DMS79 (cell line): Measurements from ENCODE around the gene SAMD13.

Experiments used
- DNase-seq: peaks from one replicate; lab custom pipeline; 2025; lab: John Stamatoyannopoulos, UW

Gene SAMD13

DNA sequence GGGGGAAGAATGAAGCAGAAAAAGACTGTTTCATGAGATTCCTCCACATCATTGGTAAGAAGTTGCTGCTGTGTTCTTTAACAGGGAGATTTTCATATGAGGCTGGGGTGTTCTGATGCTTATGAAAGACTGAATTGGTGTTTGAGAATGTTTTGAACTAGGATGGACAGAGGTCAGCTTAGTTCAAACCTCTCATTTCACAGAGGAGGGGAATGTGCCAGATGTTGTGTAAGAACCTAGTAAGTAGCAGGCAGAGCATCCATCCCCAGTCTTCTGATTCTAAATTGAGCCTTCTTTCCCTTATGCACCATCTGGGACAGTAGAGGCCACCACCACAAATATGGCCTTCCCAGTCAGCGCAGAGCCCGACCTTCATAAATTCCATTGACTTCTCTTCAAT, 43.7 kb downstream of the SAMD13 start:
- no peak for DNase-seq

DNA sequence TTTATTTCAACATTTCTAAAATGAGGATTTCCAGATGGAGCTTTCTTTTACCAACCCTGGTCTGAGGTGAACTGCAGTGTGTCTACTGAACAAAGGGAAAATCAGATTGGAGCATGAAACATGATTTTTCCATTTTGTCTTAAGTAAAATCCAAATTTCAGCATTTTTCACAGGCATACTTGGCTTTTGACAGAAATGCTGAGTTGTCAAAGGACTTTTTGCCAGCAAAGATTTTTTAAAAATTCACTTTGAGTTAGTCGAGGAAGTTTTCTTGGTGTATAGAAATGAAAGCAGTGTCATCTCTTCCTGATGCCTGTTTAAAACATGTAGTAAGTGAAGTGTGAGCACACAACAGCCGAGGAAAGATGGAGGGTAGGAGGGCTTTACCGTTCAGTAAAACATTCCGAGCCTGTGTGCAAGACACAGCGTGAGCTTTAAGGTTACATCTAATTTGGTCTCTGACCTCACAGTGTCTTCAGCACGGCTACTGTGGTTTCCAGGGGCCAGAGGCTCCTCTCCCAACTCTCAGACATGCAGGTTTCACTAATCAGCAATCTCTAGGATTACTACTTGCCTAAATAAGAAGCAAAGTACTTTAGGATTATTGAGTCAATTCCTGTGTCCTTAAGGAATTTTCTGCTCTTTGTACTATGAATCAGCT, 45.9 kb downstream of the SAMD13 start:
- no peak for DNase-seq

GRCh38 chr1:84347932-84348555, 46.5 kb downstream of the SAMD13 start:
- DNase-seq = no peak

- no peak for DNase-seq
These were observed 47.3 kb downstream of the SAMD13 start for GRCh38 chr1:84348759-84349158.

DNA sequence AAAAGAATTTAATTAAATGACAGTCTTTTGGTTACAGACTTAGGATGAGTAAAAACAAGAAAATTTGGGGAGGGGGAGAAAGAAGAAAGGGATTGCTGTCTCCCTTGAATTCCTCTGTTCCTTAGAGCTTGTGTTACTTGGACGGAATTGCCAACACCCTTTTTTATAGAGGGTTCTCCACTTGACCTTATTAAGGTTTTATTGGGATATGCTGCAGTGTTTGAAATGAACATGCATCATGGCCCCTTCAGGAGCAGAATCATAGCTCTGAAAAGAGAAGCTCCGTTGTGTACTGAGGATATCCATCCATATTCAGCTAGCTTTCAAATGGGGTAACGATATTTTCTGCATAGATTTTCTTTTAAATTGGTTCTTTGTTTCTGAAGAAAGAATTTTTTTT, 48.6 kb downstream of the SAMD13 start:
- no peak for DNase-seq

- DNase-seq = no peak
These were observed 49.0 kb downstream of the SAMD13 start for GRCh38 chr1:84350550-84350949.

DNA sequence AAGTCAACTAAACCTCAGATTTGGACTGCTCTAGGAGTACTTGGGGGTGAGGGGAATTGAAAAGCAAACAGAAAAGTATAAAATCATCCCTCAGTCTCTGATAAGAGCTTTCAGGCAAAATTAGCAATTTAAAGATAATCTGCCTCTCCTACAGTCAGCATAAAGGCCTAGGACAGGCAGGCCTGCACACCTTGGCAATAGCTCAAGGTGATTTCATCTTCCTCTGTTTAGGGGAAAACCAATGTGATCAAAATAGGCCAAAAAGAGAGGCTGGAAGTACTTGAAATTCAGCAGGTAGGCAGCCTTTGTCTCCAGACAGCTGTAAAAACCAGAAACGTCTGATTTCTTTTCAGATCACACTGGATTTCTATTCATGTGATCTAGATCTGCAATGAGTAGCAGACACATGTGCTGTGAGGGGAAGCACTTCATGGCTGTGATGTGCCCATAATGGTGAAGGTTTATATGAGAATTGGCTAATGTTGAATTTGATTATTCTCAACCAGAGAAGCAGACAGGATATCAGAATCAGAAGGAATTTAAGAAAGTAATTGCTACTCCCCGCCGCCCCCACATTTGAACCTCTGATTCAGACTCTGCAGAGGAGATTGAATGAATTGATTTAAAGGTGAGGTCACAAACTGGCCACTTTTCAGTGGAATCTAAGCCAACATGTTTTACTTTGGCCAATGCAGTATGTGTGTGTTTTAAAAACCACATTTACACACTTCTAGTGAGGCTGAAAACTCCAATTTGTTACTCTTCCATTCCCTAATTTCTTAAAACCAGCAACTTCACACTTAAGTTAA, 51.0 kb downstream of the SAMD13 start:
- no peak for DNase-seq

- DNase-seq = no peak
These were observed 52.2 kb downstream of the SAMD13 start for GRCh38 chr1:84353695-84354094.

- no peak for DNase-seq
These were observed 54.0 kb downstream of the SAMD13 start for GRCh38 chr1:84355556-84355955.

DNA sequence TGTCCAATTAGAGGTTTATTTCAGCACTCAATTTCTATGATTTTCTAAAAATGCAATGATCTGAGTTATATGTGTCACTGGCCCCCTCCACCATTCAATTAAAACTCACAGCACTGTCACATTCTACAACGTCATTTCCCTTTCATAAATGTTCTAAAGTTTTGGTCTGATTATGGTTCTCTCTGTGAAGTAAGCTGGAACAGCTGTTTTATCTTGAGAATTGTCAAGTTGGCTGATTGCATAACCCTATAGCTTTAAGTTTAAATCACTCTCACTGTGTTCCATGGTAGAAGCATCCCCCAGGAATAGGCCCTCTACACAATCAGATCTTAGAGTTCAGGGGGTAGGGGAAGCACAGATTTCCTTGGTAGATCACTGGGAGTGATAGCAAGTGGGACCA, 55.4 kb downstream of the SAMD13 start:
- no peak for DNase-seq

DNA sequence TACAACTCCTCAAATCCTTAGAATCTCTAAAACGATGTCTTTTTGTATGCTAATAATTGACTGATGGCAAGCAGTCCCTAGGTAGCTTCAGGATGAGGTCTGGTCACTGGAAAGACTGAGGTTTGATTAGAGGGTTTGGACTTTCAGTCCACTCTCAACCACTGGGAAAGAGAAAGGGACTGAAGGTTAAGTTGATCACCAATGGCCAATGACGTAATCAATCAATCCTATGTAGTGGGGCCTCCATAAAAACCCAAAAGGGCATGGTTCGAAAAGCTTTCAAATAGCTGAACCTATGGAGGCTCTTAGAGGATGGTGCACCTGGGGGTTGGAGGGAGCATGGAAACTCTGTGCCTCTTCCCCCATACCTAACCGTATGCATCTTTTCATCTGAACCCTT, 57.2 kb downstream of the SAMD13 start:
- no peak for DNase-seq

GRCh38 chr1:84360316-84360715, 58.8 kb downstream of the SAMD13 start:
- no peak for DNase-seq

DNA sequence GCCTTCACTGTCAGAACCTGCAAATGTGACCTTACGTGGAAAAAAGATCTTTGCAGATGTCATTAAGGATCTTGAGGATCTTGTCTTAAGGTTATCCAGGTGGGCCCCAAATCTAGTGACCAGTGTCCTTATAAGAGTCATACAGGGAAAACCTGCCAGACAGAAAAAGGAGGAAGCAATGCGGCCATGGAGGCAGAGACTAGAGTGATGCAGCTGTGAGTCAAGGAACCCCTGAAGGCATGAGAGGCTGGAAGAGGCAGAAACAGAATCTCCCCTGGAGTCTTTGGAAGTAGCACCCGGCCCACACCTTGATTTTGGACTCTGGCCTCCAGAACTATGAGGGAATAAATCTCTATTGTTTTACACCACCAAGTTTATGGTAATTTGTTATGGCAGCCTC, 60.3 kb downstream of the SAMD13 start:
- no peak for DNase-seq

GRCh38 chr1:84363019-84363418, 61.5 kb downstream of the SAMD13 start:
- peak; percentile 80 for DNase-seq

- DNase-seq = no peak
These were observed 62.1 kb downstream of the SAMD13 start for GRCh38 chr1:84363622-84364021.

DNA sequence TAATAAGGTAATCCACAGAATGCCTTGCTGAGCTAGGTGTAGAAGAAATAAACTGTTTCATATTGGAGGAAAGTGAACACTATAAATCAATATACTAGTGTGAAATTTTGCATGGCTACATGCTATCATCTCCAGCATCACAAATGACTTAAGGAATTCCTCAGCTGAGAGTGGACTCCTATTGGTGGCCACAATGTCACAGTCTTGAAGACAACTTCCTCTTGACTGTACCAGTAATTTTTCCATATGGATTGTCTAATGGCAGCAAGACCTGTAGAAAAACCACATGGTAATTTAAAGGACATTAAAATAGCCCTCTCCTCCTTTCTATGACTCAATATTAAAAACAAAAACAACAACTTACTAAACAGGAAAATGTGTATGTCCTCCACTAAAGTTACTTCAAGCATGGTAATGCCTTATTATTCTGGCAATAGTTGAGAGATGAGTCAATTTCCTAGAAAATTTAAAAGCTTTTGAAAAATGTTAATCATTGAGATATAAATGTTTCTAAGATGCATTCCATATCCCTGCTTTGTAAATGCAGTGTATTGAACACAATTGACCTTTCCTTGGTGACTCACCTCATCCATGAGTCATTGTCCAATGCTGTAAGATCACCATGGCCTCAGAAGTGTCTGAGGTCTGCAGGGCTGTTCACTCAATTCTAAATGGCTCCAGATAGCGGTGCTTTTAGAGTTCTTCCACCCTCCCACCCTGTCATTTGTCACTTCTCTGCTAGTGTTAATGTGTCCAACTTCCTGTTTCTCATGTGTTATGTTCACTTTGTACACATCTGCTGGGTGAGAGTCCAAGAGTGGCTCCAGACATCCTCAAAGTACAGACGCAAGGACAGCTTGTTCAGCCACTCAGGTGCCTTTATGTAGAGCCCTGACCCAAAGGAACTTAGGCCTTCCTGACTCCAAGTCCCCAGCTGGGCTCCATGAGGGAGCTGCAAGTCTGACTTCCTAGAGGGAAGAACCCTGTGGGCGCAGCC, 64.0 kb downstream of the SAMD13 start:
- no peak for DNase-seq

DNA sequence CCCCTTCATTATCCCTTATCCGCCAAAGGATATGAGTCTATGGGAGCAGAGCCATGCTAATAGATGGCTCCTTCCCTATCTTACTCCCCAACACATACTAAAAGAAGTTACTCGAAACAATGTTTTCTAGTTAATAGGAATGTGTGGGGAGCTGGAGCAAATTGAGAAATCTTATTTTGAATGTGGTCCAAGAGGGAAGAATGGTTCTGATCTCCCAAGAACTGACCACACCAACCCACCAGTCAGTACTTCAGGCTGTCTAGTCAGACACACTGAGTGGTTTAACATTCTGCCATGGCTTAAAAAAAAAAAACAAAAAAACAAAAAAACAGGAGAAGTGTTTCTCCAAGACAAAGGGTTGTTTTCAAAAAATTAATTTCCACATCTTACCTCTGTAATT, 65.3 kb downstream of the SAMD13 start:
- no peak for DNase-seq

DNA sequence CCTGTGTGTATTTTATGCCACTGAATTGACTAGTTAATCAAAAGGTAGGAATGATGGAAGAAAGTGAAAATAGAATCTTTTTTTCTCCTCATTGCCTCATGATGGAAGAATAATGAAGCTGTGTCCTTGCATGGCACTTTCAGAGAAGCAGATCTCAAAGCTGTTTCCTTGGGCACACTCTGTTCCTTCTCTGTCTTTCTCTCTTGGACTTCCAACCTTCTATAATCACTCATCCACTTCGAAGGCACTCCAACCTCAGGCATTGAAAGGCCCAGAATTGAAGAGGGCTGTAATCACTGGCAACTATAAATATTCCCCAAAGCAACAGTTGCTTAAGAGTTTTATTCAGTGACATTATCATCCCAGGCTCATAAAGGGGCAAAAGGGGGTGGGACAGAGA, 65.7 kb downstream of the SAMD13 start:
- no peak for DNase-seq

DNA sequence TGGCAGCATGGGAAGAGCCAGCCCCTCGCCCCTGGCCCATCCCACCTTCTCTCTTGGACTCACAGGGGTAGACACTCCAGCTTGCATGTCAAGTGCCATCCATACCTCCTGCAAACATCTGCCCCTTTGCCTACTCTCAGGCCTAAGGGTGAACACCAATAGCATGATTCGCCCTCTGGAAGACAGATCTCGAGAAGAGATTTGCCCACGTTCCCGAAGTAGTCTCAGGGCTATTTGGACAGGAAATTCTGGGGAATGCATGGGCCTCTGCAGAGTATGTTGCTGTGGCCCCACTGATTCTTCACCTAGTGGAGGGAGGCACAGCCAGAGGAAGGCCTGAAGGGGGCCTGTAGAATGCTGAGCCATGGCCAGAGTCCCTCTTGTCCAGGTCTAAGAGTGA, 66.9 kb downstream of the SAMD13 start:
- DNase-seq = no peak

- no peak for DNase-seq
These were observed 68.8 kb downstream of the SAMD13 start for GRCh38 chr1:84370266-84370665.

DNA sequence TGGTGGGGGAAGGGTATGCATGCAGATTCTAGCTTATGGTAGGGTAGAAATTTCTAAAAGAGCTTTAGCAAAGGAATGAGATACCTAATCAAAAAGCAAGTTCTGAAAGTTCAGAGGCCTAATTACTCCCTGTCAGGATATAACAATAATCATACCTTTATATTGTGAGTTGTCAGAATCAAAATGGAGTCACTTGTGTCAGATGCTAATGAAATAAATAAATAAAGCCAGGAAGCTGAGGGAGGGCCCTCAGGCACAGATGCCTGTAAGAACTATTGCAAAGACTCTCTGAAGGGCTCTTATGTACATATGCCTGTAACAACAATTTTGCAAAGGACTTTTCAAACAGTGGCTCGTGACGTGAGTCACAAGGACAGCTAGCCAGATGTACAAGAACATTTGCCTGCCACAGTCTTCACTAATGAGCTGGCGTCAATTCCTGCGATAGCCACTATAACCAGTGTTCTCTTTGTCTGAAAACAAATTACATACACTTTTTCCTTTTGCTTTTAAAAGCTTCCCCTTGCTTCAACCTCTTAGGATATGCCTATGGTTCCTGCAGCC, 69.4 kb downstream of the SAMD13 start:
- DNase-seq = peak; percentile 25
